GM18909 (cell line): ENCODE results near the gene PBX1.

ENCODE experiments used
- ATAC-seq: cut with Tn5 transposase; IDR thresholded peaks from one replicate; pipeline ENCODE4 v1.9.1; 2021; ENCODE audit warnings: mild to moderate bottlenecking; ENCODE audit not compliant: unreplicated experiment, poor library complexity

PBX1 gene

GRCh38 chr1:164841702-164842465 lies 282.9 kb downstream of the PBX1 start:
- ATAC-seq: no peak

GRCh38 chr1:164842870-164843269 lies 283.9 kb downstream of the PBX1 start:
- no peak for ATAC-seq

- no peak for ATAC-seq
Measured at GRCh38 chr1:164843743-164844500, 284.9 kb downstream of the PBX1 start.

- no peak for ATAC-seq
Measured at GRCh38 chr1:164846731-164847691, 288.0 kb downstream of the PBX1 start.

GRCh38 chr1:164853146-164853545 lies 294.2 kb downstream of the PBX1 start:
- ATAC-seq: no peak

- no peak for ATAC-seq
Measured at GRCh38 chr1:164855716-164856329, 296.8 kb downstream of the PBX1 start.

- no peak for ATAC-seq
Measured at GRCh38 chr1:164856381-164856780, 297.4 kb downstream of the PBX1 start.

GRCh38 chr1:164857439-164857838 lies 298.5 kb downstream of the PBX1 start:
- ATAC-seq: no peak

- no peak for ATAC-seq
Measured at GRCh38 chr1:164858096-164858632, 299.2 kb downstream of the PBX1 start.

- ATAC-seq: no peak
Measured at GRCh38 chr1:164861632-164862031, 302.6 kb downstream of the PBX1 start.

GRCh38 chr1:164863056-164863455 lies 304.1 kb downstream of the PBX1 start:
- no peak for ATAC-seq

- ATAC-seq: no peak
Measured at GRCh38 chr1:164864161-164864560, 305.2 kb downstream of the PBX1 start.

- no peak for ATAC-seq
Measured at GRCh38 chr1:164865385-164865784, 306.4 kb downstream of the PBX1 start.

GRCh38 chr1:164867590-164867989 lies 308.6 kb downstream of the PBX1 start:
- no peak for ATAC-seq

GRCh38 chr1:164868990-164869389 lies 310.0 kb downstream of the PBX1 start:
- ATAC-seq: no peak

GRCh38 chr1:164875518-164875917 lies 316.5 kb downstream of the PBX1 start:
- no peak for ATAC-seq

GRCh38 chr1:164876398-164877116 lies 317.6 kb downstream of the PBX1 start:
- ATAC-seq: no peak

- ATAC-seq: no peak
Measured at GRCh38 chr1:164880199-164880598, 321.2 kb downstream of the PBX1 start.

GRCh38 chr1:164880644-164881043 lies 321.7 kb downstream of the PBX1 start:
- no peak for ATAC-seq
